Measurements from ENCODE around the gene SPATA6L. TPM values are rescaled to one million over a fixed set of nuclear protein-coding genes. Genes with fewer than 3 reads are reported as not detected.

SPATA6L gene
- total and polyA plus RNA-seq, 10 of the 15 experiments (the other 5 are each of a cell fraction or from before 2014, with no cell fraction given), result 0.37 to 1.6 (median 0.91) TPM

DNA sequence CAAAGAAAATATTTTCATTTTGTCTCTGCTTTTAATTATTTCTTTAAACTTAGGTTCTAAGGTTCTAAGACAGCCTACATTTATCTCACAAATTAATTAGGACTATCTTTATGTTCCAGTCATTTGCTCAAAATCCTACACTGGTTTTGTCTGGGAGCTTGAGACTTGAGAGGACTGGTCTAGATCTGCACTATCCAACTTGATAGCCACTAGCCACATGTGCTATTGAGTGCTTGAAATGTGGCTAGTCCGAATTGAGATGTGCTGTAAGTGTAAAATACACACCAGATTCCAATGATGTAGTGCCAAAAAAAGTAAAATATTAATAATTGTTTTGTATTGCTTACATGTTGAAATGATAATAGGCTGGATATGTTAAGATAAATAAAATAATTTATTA is 20.3 kb upstream of the SPATA6L start (continued):
- TF ChIP-seq TCF12 (IDR thresholded peaks at IDR 0.05; ENCODE audit: low read depth, low read length) (no peak), NFYB (IDR thresholded peaks at IDR 0.05; ENCODE audit: insufficient read depth, low read depth, low read length) (no peak), STAT1 (conservative IDR thresholded peaks at IDR 0.05) (no peak), FOS (IDR thresholded peaks at IDR 0.05; ENCODE audit: borderline replicate concordance, extremely low read depth, insufficient read length) (no peak), ZNF592 (IDR thresholded peaks at IDR 0.05) (no peak)

DNA sequence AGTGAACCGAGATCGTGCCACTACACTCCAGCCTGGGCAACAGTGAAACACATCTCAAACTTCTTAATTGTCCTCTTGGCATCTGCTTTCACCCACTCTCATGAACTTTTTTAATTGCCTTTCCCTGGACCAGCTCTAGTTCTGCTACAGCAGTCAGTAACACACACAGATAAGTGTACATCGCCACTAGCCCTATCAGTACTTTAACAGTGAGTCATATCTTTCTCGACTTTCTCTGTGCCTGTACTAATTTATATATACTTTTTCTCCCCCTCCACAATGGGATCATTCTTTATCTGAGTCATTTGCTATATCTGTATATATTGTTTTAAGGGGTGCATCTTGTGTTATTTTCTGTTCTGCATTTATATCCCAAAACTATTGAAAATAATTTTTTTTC is 19.8 kb upstream of the SPATA6L start:
- in situ Hi-C loops (cut with MboI), result no loop called here
- CTCF ChIA-PET, result interaction anchor here (1.4 kb wide), 1 partner anchor 9 kb away, joined by 7 read pairs; no protein-coding TSS in a partner anchor
- no peaks in the 10 kb centered on the region for H3K27me3 ChIP-seq (replicated peaks in 1 of 2; ENCODE audit: control insufficient read depth in 2 of 2, insufficient read depth in 2 of 2, low read length in 1 of 2)
- TF ChIP-seq NFIC (IDR thresholded peaks at IDR 0.05; ENCODE audit: low read depth, low read length) (peak; percentile 60), HDGF (IDR thresholded peaks at IDR 0.05) (no peak), ATF2 (IDR thresholded peaks at IDR 0.05; ENCODE audit: low read length) (peak; percentile 34; the same call in 1 of the 2 replicates), MEF2A (IDR thresholded peaks at IDR 0.05; ENCODE audit: insufficient read depth, low read depth, low read length) (peak; percentile 74), SMAD1 (IDR thresholded peaks at IDR 0.05; ENCODE audit: low read depth, partially characterized antibody) (no peak), BHLHE40 (IDR thresholded peaks at IDR 0.05; ENCODE audit: borderline replicate concordance in 1 of 2, low read depth in 2 of 2, low read length in 1 of 2) (no peak), IKZF1 (conservative IDR thresholded peaks at IDR 0.05) (0 out of 2 replicates have a peak, but pooled peaks have one; percentile 17), ZNF384 (IDR thresholded peaks at IDR 0.05; ENCODE audit: borderline replicate concordance, low read depth, low read length) (no peak), ZNF592 (IDR thresholded peaks at IDR 0.05) (no peak)

More for the DNA sequence above, 19.8 kb upstream of the SPATA6L start:
- 60% methylated on average over 4 of the region's 4 CpGs for WGBS (ENCODE audit: insufficient coverage, insufficient replicate concordance, low lambda C conversion rate, missing lambda C conversion rate)
- Histone ChIP-seq H4K20me1 (ENCODE audit: control insufficient read depth, insufficient read depth) (no peaks in the 10 kb centered on the region), H3K4me2 (ENCODE audit: control insufficient read depth, insufficient read depth) (no peak overlapping the region), H3K9me3 (replicated peaks; ENCODE audit: control insufficient read depth, insufficient read depth, low read length) (no peaks in the 10 kb centered on the region), H3K36me3 (ENCODE audit: control insufficient read depth in 2 of 2, insufficient read depth in 2 of 2, low read length in 1 of 2) (peaks cover 0 to 4% of the 10 kb centered on the region in 2 experiments; a peak in 2 of 4 replicates), H2AFZ (ENCODE audit: control insufficient read depth, low read depth, low read length) (no peak overlapping the region), H3K4me3 (no peak overlapping the region), H3K79me2 (ENCODE audit: control insufficient read depth, insufficient read depth, low read length) (peaks cover 12% of the 10 kb centered on the region), H3K27ac (ENCODE audit: control insufficient read depth, insufficient read depth) (0 out of 2 replicates have a peak overlapping the region, but pooled peaks have one; percentile 7), H3K9ac (ENCODE audit: control insufficient read depth, insufficient read depth, low read length) (no peak overlapping the region), H3K4me1 (ENCODE audit: control insufficient read depth, insufficient read depth, low read length) (peaks cover 12% of the 10 kb centered on the region)
- ChIA-PET SMC1A (ENCODE audit: uncharacterized antibody, unreplicated experiment) (interaction anchor here (1.1 kb wide), 1 partner anchor 9 kb away, joined by 3 read pairs; no protein-coding TSS in a partner anchor), RAD21 (ENCODE audit: unreplicated experiment) (no interaction called here), POLR2A (no interaction called here)
- BruUV-seq (replicated peaks), result no TSS peak
- DNase-seq (ENCODE audit: low read depth, low spot score) (no peak), FAIRE-seq (no peak), ATAC-seq (peak; percentile 75)
- intact Hi-C loops (cut with micrococcal nuclease; ENCODE audit: unreplicated experiment), result loop anchor here (2.0 kb wide), 1 partner anchor 55 kb away; the partner anchor contains the start of gene AK3

Measured in GM12878 (cell line).